Measurements from ENCODE around the gene PPARA. TPM values are rescaled to one million over a fixed set of nuclear protein-coding genes. Genes with fewer than 3 reads are reported as not detected.

Gene PPARA
- total RNA-seq, 1 experiment from 2014 or later: 14.5 TPM

GRCh38 chr22:46135611-46136485, 14.5 kb upstream of the PPARA start:
- ATAC-seq (no peak), DNase-seq (ENCODE audit: low read depth, low spot score) (no peak)
- no peaks in the 10 kb centered on the region for H3K9me2 ChIP-seq (ENCODE audit: insufficient read depth)
- no peak overlapping the region for H3K4me2 ChIP-seq (ENCODE audit: low read length)
- H3K9me3 ChIP-seq (ENCODE audit: control insufficient read depth in 1 of 2, insufficient read depth in 1 of 2, low read depth in 1 of 2, low read length in 2 of 2): no peaks in the 10 kb centered on the region
- no peaks in the 10 kb centered on the region for H3K27me3 ChIP-seq (ENCODE audit: insufficient read depth, low read length)
- ChIA-PET RAD21 (ENCODE audit: low non-redundant PET in 1 of 2, low total read pairs in 2 of 2, uncharacterized antibody in 2 of 2, unreplicated experiment in 2 of 2) (no interaction called here), POLR2A (no interaction called here), CTCF (no interaction called here)
- H3K79me2 ChIP-seq (ENCODE audit: insufficient read depth, low read length): no peaks in the 10 kb centered on the region
- H3K27ac ChIP-seq (ENCODE audit: low read depth, low read length): no peak overlapping the region
- intact Hi-C loops (cut with micrococcal nuclease): no loop called here
- H2AFZ ChIP-seq (ENCODE audit: low read depth, low read length, poor library complexity, severe bottlenecking): no peak overlapping the region
- H3K4me1 ChIP-seq (ENCODE audit: control insufficient read depth in 1 of 2, insufficient read depth in 2 of 2, low read length in 2 of 2): no peaks in the 10 kb centered on the region
- no peak overlapping the region for H3K9ac ChIP-seq (ENCODE audit: low read length)
- TF ChIP-seq ELF1 (IDR thresholded peaks at IDR 0.05; ENCODE audit: borderline replicate concordance, low read depth) (no peak), ZFX (IDR thresholded peaks at IDR 0.05) (no peak), CEBPB (IDR thresholded peaks at IDR 0.05; ENCODE audit: low read depth) (no peak), SP1 (IDR thresholded peaks at IDR 0.05; ENCODE audit: low read depth) (no peak), EZH2 (IDR thresholded peaks at IDR 0.05) (no peak), JUND (IDR thresholded peaks at IDR 0.05) (no peak), POLR2A (IDR thresholded peaks at IDR 0.05; ENCODE audit: borderline replicate concordance, extremely low read depth, insufficient read depth, insufficient read length) (no peak)
- no TSS peak for BruUV-seq (replicated peaks)
- no peaks in the 10 kb centered on the region for H4K20me1 ChIP-seq (ENCODE audit: insufficient read depth)
- no peak overlapping the region for H3K4me3 ChIP-seq (replicated peaks in 1 of 2; ENCODE audit: low read depth in 1 of 2, low read length in 2 of 2)
- H3K36me3 ChIP-seq (ENCODE audit: control insufficient read depth in 1 of 2, insufficient read depth in 2 of 2, low read length in 2 of 2): no peaks in the 10 kb centered on the region

DNA sequence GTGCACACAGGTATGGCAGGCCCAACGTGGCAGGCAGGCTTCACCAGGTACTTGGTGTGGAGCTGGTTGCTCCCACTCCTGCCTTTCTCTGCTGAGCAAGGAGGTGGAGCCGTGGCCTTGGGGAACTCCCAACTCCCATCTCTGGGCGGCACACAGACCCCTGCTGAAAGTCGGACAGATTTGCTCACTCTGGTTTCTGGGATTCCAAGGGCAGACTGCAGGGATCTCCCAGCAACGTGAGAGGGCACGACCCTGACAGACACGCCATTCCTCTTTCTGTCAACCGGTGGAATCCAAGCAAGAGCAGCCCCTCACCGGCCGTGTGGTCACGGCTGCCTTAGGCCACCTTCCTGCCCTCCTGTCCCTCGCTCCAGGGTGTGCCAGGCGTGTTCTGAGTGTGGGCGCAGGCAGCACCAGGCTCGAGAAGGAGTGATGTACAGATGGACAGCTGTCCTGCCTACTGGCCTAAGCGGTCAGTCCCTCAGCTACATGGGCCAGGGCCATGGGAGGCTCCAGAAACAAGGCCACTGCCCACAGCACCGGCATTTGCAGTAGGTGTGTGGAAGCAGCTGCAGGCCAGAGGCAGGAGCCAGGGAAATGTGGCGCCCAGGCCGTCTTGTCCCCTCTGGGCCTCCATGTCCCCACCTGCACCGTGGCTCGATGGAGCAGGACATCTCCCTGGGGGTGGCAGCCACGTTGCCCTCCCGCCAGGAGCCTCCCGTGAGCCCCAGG, 13.7 kb upstream of the PPARA start:
- Histone ChIP-seq H3K27me3 (ENCODE audit: insufficient read depth, low read length) (no peaks in the 10 kb centered on the region), H2AFZ (ENCODE audit: low read depth, low read length, poor library complexity, severe bottlenecking) (no peak overlapping the region), H3K36me3 (ENCODE audit: control insufficient read depth in 1 of 2, insufficient read depth in 2 of 2, low read length in 2 of 2) (no peaks in the 10 kb centered on the region), H3K9me3 (ENCODE audit: control insufficient read depth in 1 of 2, insufficient read depth in 1 of 2, low read depth in 1 of 2, low read length in 2 of 2) (no peaks in the 10 kb centered on the region), H3K4me1 (ENCODE audit: control insufficient read depth in 1 of 2, insufficient read depth in 2 of 2, low read length in 2 of 2) (no peaks in the 10 kb centered on the region), H3K79me2 (ENCODE audit: insufficient read depth, low read length) (no peaks in the 10 kb centered on the region), H3K9ac (ENCODE audit: low read length) (no peak overlapping the region), H3K4me2 (ENCODE audit: low read length) (no peak overlapping the region), H4K20me1 (ENCODE audit: insufficient read depth) (no peaks in the 10 kb centered on the region), H3K27ac (ENCODE audit: low read depth, low read length) (no peak overlapping the region), H3K4me3 (replicated peaks in 1 of 2; ENCODE audit: low read depth in 1 of 2, low read length in 2 of 2) (no peak overlapping the region), H3K9me2 (ENCODE audit: insufficient read depth) (no peaks in the 10 kb centered on the region)
- TF ChIP-seq, protein P1, sequence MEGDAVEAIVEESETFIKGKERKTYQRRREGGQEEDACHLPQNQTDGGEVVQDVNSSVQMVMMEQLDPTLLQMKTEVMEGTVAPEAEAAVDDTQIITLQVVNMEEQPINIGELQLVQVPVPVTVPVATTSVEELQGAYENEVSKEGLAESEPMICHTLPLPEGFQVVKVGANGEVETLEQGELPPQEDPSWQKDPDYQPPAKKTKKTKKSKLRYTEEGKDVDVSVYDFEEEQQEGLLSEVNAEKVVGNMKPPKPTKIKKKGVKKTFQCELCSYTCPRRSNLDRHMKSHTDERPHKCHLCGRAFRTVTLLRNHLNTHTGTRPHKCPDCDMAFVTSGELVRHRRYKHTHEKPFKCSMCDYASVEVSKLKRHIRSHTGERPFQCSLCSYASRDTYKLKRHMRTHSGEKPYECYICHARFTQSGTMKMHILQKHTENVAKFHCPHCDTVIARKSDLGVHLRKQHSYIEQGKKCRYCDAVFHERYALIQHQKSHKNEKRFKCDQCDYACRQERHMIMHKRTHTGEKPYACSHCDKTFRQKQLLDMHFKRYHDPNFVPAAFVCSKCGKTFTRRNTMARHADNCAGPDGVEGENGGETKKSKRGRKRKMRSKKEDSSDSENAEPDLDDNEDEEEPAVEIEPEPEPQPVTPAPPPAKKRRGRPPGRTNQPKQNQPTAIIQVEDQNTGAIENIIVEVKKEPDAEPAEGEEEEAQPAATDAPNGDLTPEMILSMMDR (IDR thresholded peaks at IDR 0.05 in 2 of 3, conservative IDR thresholded peaks at IDR 0.05 in 1 of 3; ENCODE audit: borderline replicate concordance in 1 of 3, insufficient read depth in 1 of 3, low read depth in 2 of 3, low read length in 2 of 3): no peak
- no peak for TF ChIP-seq EGR1 (IDR thresholded peaks at IDR 0.05; ENCODE audit: low read depth)
- no peak for TF ChIP-seq EZH2 (IDR thresholded peaks at IDR 0.05)
- no peak for TF ChIP-seq CBX3 (IDR thresholded peaks at IDR 0.05; ENCODE audit: low read depth)
- TF ChIP-seq POLR2AphosphoS5 (IDR thresholded peaks at IDR 0.05; ENCODE audit: low read depth, low read length): no peak
- TF ChIP-seq TCF7L2 (IDR thresholded peaks at IDR 0.05; ENCODE audit: borderline replicate concordance, extremely low read depth, insufficient read depth, insufficient read length): no peak
- TF ChIP-seq FOSL1 (IDR thresholded peaks at IDR 0.05; ENCODE audit: low read depth): no peak
- no peak for TF ChIP-seq ZBTB33 (IDR thresholded peaks at IDR 0.05; ENCODE audit: extremely low read depth, insufficient replicate concordance, low read length)
- no peak for DNase-seq (ENCODE audit: low read depth, low spot score)
- no peak for ATAC-seq
- intact Hi-C loops (cut with micrococcal nuclease): no loop called here
- ChIA-PET POLR2A (no interaction called here), CTCF (no interaction called here), RAD21 (ENCODE audit: low non-redundant PET in 1 of 2, low total read pairs in 2 of 2, uncharacterized antibody in 2 of 2, unreplicated experiment in 2 of 2) (no interaction called here)
- BruUV-seq (replicated peaks): no TSS peak
